Measurements from ENCODE around the gene MCC. TPM values are rescaled to one million over a fixed set of nuclear protein-coding genes. Genes with fewer than 3 reads are reported as not detected.

The MCC gene
- total RNA-seq, 1 donor from 2014 or later, result 33.9 TPM

- Mint-ChIP-seq H3K4me3 (no peak overlapping the region), H3K36me3 (no peaks in the 10 kb centered on the region), H3K4me1 (peaks cover 37% of the 10 kb centered on the region), H3K27me3 (ENCODE audit: low read depth) (no peaks in the 10 kb centered on the region), H3K27ac (no peak overlapping the region), H3K9me3 (no peaks in the 10 kb centered on the region)
- DNase-seq (ENCODE audit: low spot score in 2 of 2, unreplicated experiment in 2 of 2), result no peak
- TF ChIP-seq CTCF (IDR thresholded peaks at IDR 0.05; ENCODE audit: unreplicated experiment), result no peak
Measured at GRCh38 chr5:113176734-113177133, 311.5 kb downstream of the MCC start.

- Mint-ChIP-seq H3K9me3 (no peaks in the 10 kb centered on the region), H3K27ac (no peak overlapping the region), H3K4me1 (peaks cover 37% of the 10 kb centered on the region), H3K36me3 (no peaks in the 10 kb centered on the region), H3K4me3 (no peak overlapping the region), H3K27me3 (ENCODE audit: low read depth) (no peaks in the 10 kb centered on the region)
- no peak for DNase-seq (ENCODE audit: low spot score in 2 of 2, unreplicated experiment in 2 of 2)
- no peak for TF ChIP-seq CTCF (IDR thresholded peaks at IDR 0.05; ENCODE audit: unreplicated experiment)
Measured at GRCh38 chr5:113176196-113176595, 312.1 kb downstream of the MCC start.

GRCh38 chr5:113172231-113172826, 315.9 kb downstream of the MCC start:
- no peaks in the 10 kb centered on the region for H3K9me3 Mint-ChIP-seq
- H3K27ac Mint-ChIP-seq, result no peak overlapping the region
- H3K4me3 Mint-ChIP-seq, result no peak overlapping the region
- no peaks in the 10 kb centered on the region for H3K36me3 Mint-ChIP-seq
- DNase-seq (ENCODE audit: low spot score in 2 of 2, unreplicated experiment in 2 of 2), result no peak
- no peak for TF ChIP-seq CTCF (IDR thresholded peaks at IDR 0.05; ENCODE audit: unreplicated experiment)
- peaks cover 21% of the 10 kb centered on the region for H3K4me1 Mint-ChIP-seq
- no peaks in the 10 kb centered on the region for H3K27me3 Mint-ChIP-seq (ENCODE audit: low read depth)

GRCh38 chr5:113171520-113171919, 316.7 kb downstream of the MCC start:
- TF ChIP-seq CTCF (IDR thresholded peaks at IDR 0.05; ENCODE audit: unreplicated experiment), result no peak
- DNase-seq (ENCODE audit: low spot score in 2 of 2, unreplicated experiment in 2 of 2), result no peak
- H3K4me1 Mint-ChIP-seq, result peaks cover 28% of the 10 kb centered on the region
- H3K4me3 Mint-ChIP-seq, result no peak overlapping the region
- H3K9me3 Mint-ChIP-seq, result no peaks in the 10 kb centered on the region
- no peaks in the 10 kb centered on the region for H3K36me3 Mint-ChIP-seq
- H3K27ac Mint-ChIP-seq, result no peak overlapping the region
- no peaks in the 10 kb centered on the region for H3K27me3 Mint-ChIP-seq (ENCODE audit: low read depth)

GRCh38 chr5:113170707-113171106, 317.5 kb downstream of the MCC start:
- Mint-ChIP-seq H3K27ac (no peak overlapping the region), H3K4me1 (peaks cover 33% of the 10 kb centered on the region), H3K9me3 (no peaks in the 10 kb centered on the region), H3K36me3 (no peaks in the 10 kb centered on the region), H3K4me3 (no peak overlapping the region), H3K27me3 (ENCODE audit: low read depth) (no peaks in the 10 kb centered on the region)
- no peak for TF ChIP-seq CTCF (IDR thresholded peaks at IDR 0.05; ENCODE audit: unreplicated experiment)
- no peak for DNase-seq (ENCODE audit: low spot score in 2 of 2, unreplicated experiment in 2 of 2)

- no peaks in the 10 kb centered on the region for H3K36me3 Mint-ChIP-seq
- H3K27ac Mint-ChIP-seq, result no peak overlapping the region
- H3K4me3 Mint-ChIP-seq, result no peak overlapping the region
- no peak for TF ChIP-seq CTCF (IDR thresholded peaks at IDR 0.05; ENCODE audit: unreplicated experiment)
- H3K4me1 Mint-ChIP-seq, result peaks cover 33% of the 10 kb centered on the region
- no peaks in the 10 kb centered on the region for H3K27me3 Mint-ChIP-seq (ENCODE audit: low read depth)
- no peaks in the 10 kb centered on the region for H3K9me3 Mint-ChIP-seq
- DNase-seq (ENCODE audit: low spot score in 2 of 2, unreplicated experiment in 2 of 2), result no peak
Measured at GRCh38 chr5:113169720-113170119, 318.5 kb downstream of the MCC start.

Data from mesothelial cell of epicardium (in vitro differentiated cells).